Transverse colon (tissue), 4 donors: ENCODE data around the gene SGMS2. TPM values are rescaled to one million over a fixed set of nuclear protein-coding genes. Genes with fewer than 3 reads are reported as not detected.
A peak's percentile ranks its signal among the peaks of the same experiment; 100 is the strongest.

Source experiments
- DNase-seq: peaks from one replicate; pipeline ENCODE4 v3.0.0-alpha.2; 2019
- H3K27ac ChIP-seq, 4 donors: fragments of 200-600 bp; sonication (generic); 2 replicates each; pipeline ENCODE4 v1.5.1; 2016 to 2018; ENCODE audit warnings: inconsistent platforms in 4 of 4
- H3K27me3 ChIP-seq: fragments of 200-600 bp; sonication (generic); 2 replicates; pipeline ENCODE4 v1.5.1; 2017; ENCODE audit warnings: inconsistent platforms
- H3K36me3 ChIP-seq, 4 donors: fragments of 200-600 bp; sonication (generic); 2 replicates each; pipeline ENCODE4 v1.5.1; 2017 to 2019; ENCODE audit warnings: inconsistent platforms in 4 of 4
- H3K4me1 ChIP-seq, 4 donors: fragments of 200-600 bp; sonication (generic); 2 replicates each; pipeline ENCODE4 v1.5.1; 2017 to 2020; ENCODE audit warnings: inconsistent platforms in 4 of 4
- H3K4me3 ChIP-seq, 4 donors: fragments of 200-600 bp; sonication (generic); 1 replicate in 1 of 4; 2 replicates in 3 of 4; pipeline versions ENCODE4 v1.5.1 to v1.6.1; 2017 to 2019; ENCODE audit warnings: inconsistent platforms in 4 of 4
- H3K9me3 ChIP-seq, 2 donors: fragments of 200-600 bp; sonication (generic); 2 replicates each; pipeline ENCODE4 v1.5.1; 2017 to 2019; ENCODE audit warnings: inconsistent platforms in 2 of 2
- CTCF ChIP-seq, 5 experiments: fragments of 200-600 bp in 3 of 5; fragments of 450-650 bp in 2 of 5; sonication (generic) in 3 of 5; IDR thresholded peaks; 1 replicate in 2 of 5; 2 replicates in 3 of 5; pipeline ENCODE4 v1.5.1; 2016 to 2017; ENCODE audit warnings: antibody characterized with exemption in 5 of 5, inconsistent platforms in 3 of 5, mild to moderate bottlenecking in 2 of 5, moderate library complexity in 1 of 5
- EP300 ChIP-seq: sonication (generic); formaldehyde crosslinking; IDR thresholded peaks from one replicate; pipeline ENCODE4 v1.6.1; 2017; ENCODE audit warnings: antibody characterized with exemption, low read depth
- POLR2A ChIP-seq: fragments of 450-650 bp; IDR thresholded peaks from one replicate; pipeline ENCODE4 v1.6.1; 2016; ENCODE audit warnings: antibody characterized with exemption, mild to moderate bottlenecking, moderate library complexity
- POLR2AphosphoS5 ChIP-seq, 3 donors: sonication (generic); formaldehyde crosslinking; IDR thresholded peaks; one replicate each; pipeline ENCODE4 v1.6.1; 2016; ENCODE audit warnings: antibody characterized with exemption in 3 of 3
- WGBS, 2 donors: methylation state at CpG; one replicate each; pipeline ENCODE4 v1.1.5; 2018; ENCODE audit warnings: low coverage in 1 of 2; 5-methylcytosine and 5-hydroxymethylcytosine counted together
- in situ Hi-C, 4 donors: fragments of 200-750 bp; cut with MboI; loops; one replicate each; pipeline versions ENCODE4 v1.15.0 to v1.15.1; 2017; ENCODE audit warnings: low sequenced_read_pairs in 3 of 4, low pct_ligation_motif_present in 1 of 4, low pct_unique_long_range_greater_than_20kb in 1 of 4
- intact Hi-C: fragments of 100-400 bp; cut with DNase I; formaldehyde crosslinking; loops from one replicate; pipeline ENCODE4 v1.15.1; 2023; ENCODE audit warnings: low total_unique reads
- total RNA-seq, 4 donors: library from RNA; depleted of rRNA; stranded (reverse); fragments of >200 nt; gene quantifications; one replicate each; pipeline ENCODE4 v1.1.0, GENCODE V29; 2016

Gene SGMS2
- total RNA-seq, 4 donors from 2014 or later = 75.8 to 203 (median 122) TPM

DNA sequence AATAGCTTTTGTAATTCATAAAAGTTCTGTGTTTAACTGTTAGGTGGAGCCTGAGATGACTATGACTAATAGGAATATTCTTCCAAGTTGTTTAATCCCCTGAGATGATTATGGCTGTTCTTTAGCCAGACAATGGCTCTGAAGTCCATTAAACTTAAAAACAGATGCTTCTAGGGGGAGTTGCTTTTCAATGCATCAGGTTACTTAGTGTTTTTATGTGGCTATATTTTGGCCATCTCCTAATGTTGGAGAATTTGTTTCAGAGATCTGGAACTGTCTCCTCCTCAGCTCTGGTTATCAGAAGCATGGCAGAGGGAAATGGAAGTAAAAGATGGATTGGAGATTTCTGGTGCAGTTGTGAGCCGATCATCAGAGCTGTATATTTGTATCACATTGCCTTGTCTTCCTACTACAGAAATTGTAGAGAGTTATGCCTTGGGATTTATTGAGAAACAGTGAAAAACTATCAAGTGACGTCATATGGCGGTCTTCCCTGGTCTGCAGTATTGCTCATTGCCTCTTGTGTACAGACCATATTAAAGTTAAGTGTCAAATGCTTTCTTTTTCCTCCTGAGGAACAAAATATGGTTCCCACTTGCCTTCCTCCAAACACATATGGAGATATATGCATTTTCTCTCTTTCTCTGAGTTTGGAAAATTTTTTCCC, 29.8 kb downstream of the SGMS2 start:
- H3K4me3 ChIP-seq = no peak overlapping the region
- 81 to 92% methylated on average over 2 to 3 of the region's 3 CpGs for WGBS, 2 donors
- peaks cover 0 to 20% (median 6%) of the 10 kb centered on the region in 4 donors for H3K4me1 ChIP-seq

GRCh38 chr4:107855723-107856122, 31.0 kb downstream of the SGMS2 start:
- peaks cover 0 to 20% (median 6%) of the 10 kb centered on the region in 4 donors for H3K4me1 ChIP-seq
- no peaks in the 10 kb centered on the region for H3K27me3 ChIP-seq
- TF ChIP-seq POLR2AphosphoS5 (IDR thresholded peaks at IDR 0.05) = no peak
- no peak for TF ChIP-seq CTCF (IDR thresholded peaks at IDR 0.05)
- no peak for TF ChIP-seq POLR2A
- no peak for TF ChIP-seq EP300
- intact Hi-C loops = no loop called here
- H3K36me3 ChIP-seq = no peaks in the 10 kb centered on the region
- 79 to 80% methylated on average over 3 of the region's 3 CpGs for WGBS, 2 donors
- H3K27ac ChIP-seq = no peak overlapping the region
- H3K9me3 ChIP-seq = no peaks in the 10 kb centered on the region
- in situ Hi-C loops = no loop called here
- no peak for DNase-seq
- no peak overlapping the region for H3K4me3 ChIP-seq

More for the DNA sequence above, 29.8 kb downstream of the SGMS2 start:
- in situ Hi-C loops = no loop called here
- no peaks in the 10 kb centered on the region for H3K27me3 ChIP-seq
- no peaks in the 10 kb centered on the region for H3K9me3 ChIP-seq
- no peak for TF ChIP-seq CTCF (IDR thresholded peaks at IDR 0.05)
- TF ChIP-seq EP300 = no peak
- no peak for TF ChIP-seq POLR2AphosphoS5 (IDR thresholded peaks at IDR 0.05)
- TF ChIP-seq POLR2A = no peak
- DNase-seq = no peak
- peak overlapping the region; percentile 12 to 39 (median 28) for H3K27ac ChIP-seq
- intact Hi-C loops = no loop called here
- H3K36me3 ChIP-seq = no peaks in the 10 kb centered on the region

DNA sequence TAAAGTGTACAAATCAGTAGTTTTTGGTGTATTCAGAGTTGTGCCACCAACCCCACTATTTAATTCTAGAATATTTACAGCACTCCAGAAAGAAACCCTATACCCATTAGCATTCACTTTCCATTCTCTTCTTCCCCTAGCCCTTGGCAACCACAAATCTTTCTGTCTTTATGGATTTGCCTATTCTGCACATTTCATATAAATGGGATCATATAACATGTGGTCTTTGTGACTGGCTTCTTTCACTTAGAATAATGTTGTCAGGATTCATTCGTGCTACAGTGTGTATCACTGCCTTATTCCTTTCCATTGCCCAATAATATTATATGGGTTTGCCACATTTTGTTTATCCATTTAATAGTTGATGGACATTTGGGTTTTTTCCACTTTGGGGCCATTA, 32.2 kb downstream of the SGMS2 start:
- intact Hi-C loops = no loop called here
- H3K4me1 ChIP-seq = peaks cover 0 to 20% (median 6%) of the 10 kb centered on the region in 4 donors
- no peaks in the 10 kb centered on the region for H3K36me3 ChIP-seq
- in situ Hi-C loops = no loop called here
- no peak overlapping the region for H3K4me3 ChIP-seq
- TF ChIP-seq EP300 (no peak), CTCF (IDR thresholded peaks at IDR 0.05) (no peak), POLR2A (no peak), POLR2AphosphoS5 (IDR thresholded peaks at IDR 0.05) (no peak)
- H3K27me3 ChIP-seq = no peaks in the 10 kb centered on the region
- H3K9me3 ChIP-seq = no peaks in the 10 kb centered on the region
- 38 to 56% methylated on average over 1 of the region's 1 CpG for WGBS, 2 donors
- no peak for DNase-seq
- H3K27ac ChIP-seq = no peak overlapping the region

- intact Hi-C loops = no loop called here
- WGBS, 2 donors = 85 to 100% methylated on average over 3 to 4 of the region's 4 CpGs
- in situ Hi-C loops = no loop called here
- Histone ChIP-seq H3K27me3 (no peaks in the 10 kb centered on the region), H3K27ac (no peak overlapping the region), H3K9me3 (no peaks in the 10 kb centered on the region), H3K4me3 (no peak overlapping the region), H3K36me3 (no peaks in the 10 kb centered on the region), H3K4me1 (peaks cover 0 to 25% (median 8%) of the 10 kb centered on the region in 4 donors)
- no peak for TF ChIP-seq EP300
- no peak for TF ChIP-seq POLR2AphosphoS5 (IDR thresholded peaks at IDR 0.05)
- no peak for TF ChIP-seq CTCF (IDR thresholded peaks at IDR 0.05)
- TF ChIP-seq POLR2A = no peak
- DNase-seq = no peak
Measured at GRCh38 chr4:107857741-107858140, 33.0 kb downstream of the SGMS2 start.
